Testis (tissue), 2 donors: ENCODE data around the gene THSD7A.

Experiments used
- POLR2A ChIP-seq: fragments of 450-650 bp; IDR thresholded peaks from one replicate; pipeline ENCODE4 v1.6.1; 2017; ENCODE audit warnings: antibody characterized with exemption, mild to moderate bottlenecking, moderate library complexity
- TF ChIP-seq, protein P1 (sequence below), 3 experiments: fragments of 450-650 bp in 2 of 3; fragments of 200-600 bp in 1 of 3; sonication (generic) in 1 of 3; IDR thresholded peaks; one replicate each; pipeline ENCODE4 v1.5.1; 2016 to 2019; ENCODE audit warnings: antibody characterized with exemption in 3 of 3, mild to moderate bottlenecking in 2 of 3, moderate library complexity in 1 of 3

DNA sequence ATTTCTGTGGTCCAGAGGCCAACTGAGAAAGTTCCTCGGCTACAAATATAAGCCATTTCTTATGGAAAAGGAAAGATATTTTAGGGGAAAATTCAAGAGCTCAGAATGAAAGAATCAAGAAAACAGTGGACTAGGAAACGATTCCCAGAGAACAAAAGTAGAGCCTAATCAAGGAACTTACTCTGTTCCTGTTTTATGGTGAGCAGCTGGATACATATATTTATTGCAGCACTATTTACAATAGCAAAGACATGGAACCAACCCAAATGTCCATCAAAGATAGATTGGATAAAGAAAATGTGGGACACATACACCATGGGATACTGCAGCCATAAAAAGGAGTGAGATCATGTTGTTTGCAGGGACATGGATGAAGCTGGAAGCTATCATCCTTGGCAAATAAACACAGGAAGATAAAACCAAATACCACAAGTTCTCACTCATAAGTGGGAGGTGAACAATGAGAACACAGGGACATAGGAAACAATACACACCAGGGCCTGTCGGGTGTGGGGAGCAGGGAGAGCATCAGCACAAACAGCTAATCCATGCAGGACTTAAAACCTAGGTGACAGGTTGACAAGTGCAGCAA, 298.7 kb downstream of the THSD7A start:
- no peak for TF ChIP-seq POLR2A
- TF ChIP-seq, protein P1, sequence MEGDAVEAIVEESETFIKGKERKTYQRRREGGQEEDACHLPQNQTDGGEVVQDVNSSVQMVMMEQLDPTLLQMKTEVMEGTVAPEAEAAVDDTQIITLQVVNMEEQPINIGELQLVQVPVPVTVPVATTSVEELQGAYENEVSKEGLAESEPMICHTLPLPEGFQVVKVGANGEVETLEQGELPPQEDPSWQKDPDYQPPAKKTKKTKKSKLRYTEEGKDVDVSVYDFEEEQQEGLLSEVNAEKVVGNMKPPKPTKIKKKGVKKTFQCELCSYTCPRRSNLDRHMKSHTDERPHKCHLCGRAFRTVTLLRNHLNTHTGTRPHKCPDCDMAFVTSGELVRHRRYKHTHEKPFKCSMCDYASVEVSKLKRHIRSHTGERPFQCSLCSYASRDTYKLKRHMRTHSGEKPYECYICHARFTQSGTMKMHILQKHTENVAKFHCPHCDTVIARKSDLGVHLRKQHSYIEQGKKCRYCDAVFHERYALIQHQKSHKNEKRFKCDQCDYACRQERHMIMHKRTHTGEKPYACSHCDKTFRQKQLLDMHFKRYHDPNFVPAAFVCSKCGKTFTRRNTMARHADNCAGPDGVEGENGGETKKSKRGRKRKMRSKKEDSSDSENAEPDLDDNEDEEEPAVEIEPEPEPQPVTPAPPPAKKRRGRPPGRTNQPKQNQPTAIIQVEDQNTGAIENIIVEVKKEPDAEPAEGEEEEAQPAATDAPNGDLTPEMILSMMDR (IDR thresholded peaks at IDR 0.05): no peak
